ENCODE results near the gene RFPL2.

Gene RFPL2

GRCh38 chr22:32205974-32206773 is 1.3 kb upstream of the RFPL2 start:
- TF ChIP-seq CTCF (IDR thresholded peaks at IDR 0.05): no peak
- Histone ChIP-seq H3K4me3 (no peak overlapping the region), H3K27ac (no peak overlapping the region)
- DNase-seq (ENCODE audit: low spot score): no peak

- TF ChIP-seq CTCF (IDR thresholded peaks at IDR 0.05): no peak
- no peak for DNase-seq (ENCODE audit: low spot score)
- Histone ChIP-seq H3K27ac (no peak overlapping the region), H3K4me3 (peak overlapping the region; percentile 28)
These were observed 625 bp downstream of the RFPL2 start for GRCh38 chr22:32204040-32204855.

GRCh38 chr22:32203181-32204039 is 1.5 kb downstream of the RFPL2 start:
- Histone ChIP-seq H3K27ac (no peak overlapping the region), H3K4me3 (peak overlapping the region; percentile 56)
- DNase-seq (ENCODE audit: low spot score): no peak
- TF ChIP-seq CTCF (IDR thresholded peaks at IDR 0.05): no peak

- Histone ChIP-seq H3K27ac (no peak overlapping the region), H3K4me3 (peak overlapping the region; percentile 56)
- no peak for DNase-seq (ENCODE audit: low spot score)
- TF ChIP-seq CTCF (IDR thresholded peaks at IDR 0.05): no peak
These were observed 2.2 kb downstream of the RFPL2 start for GRCh38 chr22:32202539-32203180.

- H3K27ac ChIP-seq: no peak overlapping the region
- TF ChIP-seq CTCF (IDR thresholded peaks at IDR 0.05): no peak
- H3K4me3 ChIP-seq: no peak overlapping the region
- DNase-seq (ENCODE audit: low spot score): no peak
These were observed 2.7 kb downstream of the RFPL2 start for GRCh38 chr22:32202161-32202538.

GRCh38 chr22:32200752-32201151 is 4.1 kb downstream of the RFPL2 start:
- no peak for DNase-seq (ENCODE audit: low spot score)
- Histone ChIP-seq H3K4me3 (no peak overlapping the region), H3K27ac (no peak overlapping the region)
- no peak for TF ChIP-seq CTCF (IDR thresholded peaks at IDR 0.05)

All from coronary artery (tissue), 2 donors.